Omental fat pad (tissue), 4 donors: Measurements from ENCODE around the gene VPS13C. TPM values are rescaled to one million over a fixed set of nuclear protein-coding genes. Genes with fewer than 3 reads are reported as not detected.

ENCODE experiments used
- ATAC-seq: fragments of 150-250 bp; one replicate; pipeline ENCODE4 v1.9.1; 2016; ENCODE audit warnings: mild to moderate bottlenecking, moderate library complexity; ENCODE audit not compliant: low FRiP score
- DNase-seq: peaks from one replicate; pipeline ENCODE4 v3.0.0-alpha.2; 2019; ENCODE audit warnings: low spot score
- total RNA-seq, 4 donors: library from RNA; depleted of rRNA; stranded (reverse); fragments of >200 nt; gene quantifications; one replicate each; pipeline ENCODE4 v1.1.0, GENCODE V29; 2016
- TF ChIP-seq, protein P1 (sequence below), 3 donors: fragments of 450-650 bp; IDR thresholded peaks; one replicate each; pipeline ENCODE4 v1.5.1; 2016 to 2017; ENCODE audit warnings: antibody characterized with exemption in 3 of 3, mild to moderate bottlenecking in 3 of 3, moderate library complexity in 2 of 3

VPS13C gene
- total RNA-seq, 4 donors from 2014 or later = 61.6 to 144 (median 75.8) TPM

DNA sequence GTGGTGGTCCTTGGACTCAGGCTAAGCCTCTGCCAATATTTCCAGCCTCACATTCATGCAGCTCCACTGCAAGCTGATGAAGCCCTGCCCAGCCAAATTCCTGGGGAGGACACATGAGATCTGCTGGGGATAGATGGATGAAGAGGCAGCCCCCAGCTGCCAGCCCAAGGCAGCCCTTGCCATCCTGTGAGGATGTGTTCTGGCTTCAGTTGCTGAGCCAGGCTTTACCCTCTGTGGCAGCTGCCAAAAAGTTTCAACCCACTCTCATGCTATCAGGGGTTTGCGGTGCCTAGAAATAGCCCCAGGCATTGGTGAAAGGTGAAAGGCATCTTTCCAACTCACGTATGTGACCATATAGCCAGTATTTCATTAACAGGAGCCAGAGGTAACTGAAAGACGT lies 44.2 kb upstream of the VPS13C start:
- DNase-seq (no peak), ATAC-seq (no peak)
- TF ChIP-seq, protein P1, sequence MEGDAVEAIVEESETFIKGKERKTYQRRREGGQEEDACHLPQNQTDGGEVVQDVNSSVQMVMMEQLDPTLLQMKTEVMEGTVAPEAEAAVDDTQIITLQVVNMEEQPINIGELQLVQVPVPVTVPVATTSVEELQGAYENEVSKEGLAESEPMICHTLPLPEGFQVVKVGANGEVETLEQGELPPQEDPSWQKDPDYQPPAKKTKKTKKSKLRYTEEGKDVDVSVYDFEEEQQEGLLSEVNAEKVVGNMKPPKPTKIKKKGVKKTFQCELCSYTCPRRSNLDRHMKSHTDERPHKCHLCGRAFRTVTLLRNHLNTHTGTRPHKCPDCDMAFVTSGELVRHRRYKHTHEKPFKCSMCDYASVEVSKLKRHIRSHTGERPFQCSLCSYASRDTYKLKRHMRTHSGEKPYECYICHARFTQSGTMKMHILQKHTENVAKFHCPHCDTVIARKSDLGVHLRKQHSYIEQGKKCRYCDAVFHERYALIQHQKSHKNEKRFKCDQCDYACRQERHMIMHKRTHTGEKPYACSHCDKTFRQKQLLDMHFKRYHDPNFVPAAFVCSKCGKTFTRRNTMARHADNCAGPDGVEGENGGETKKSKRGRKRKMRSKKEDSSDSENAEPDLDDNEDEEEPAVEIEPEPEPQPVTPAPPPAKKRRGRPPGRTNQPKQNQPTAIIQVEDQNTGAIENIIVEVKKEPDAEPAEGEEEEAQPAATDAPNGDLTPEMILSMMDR (IDR thresholded peaks at IDR 0.05) = no peak

DNA sequence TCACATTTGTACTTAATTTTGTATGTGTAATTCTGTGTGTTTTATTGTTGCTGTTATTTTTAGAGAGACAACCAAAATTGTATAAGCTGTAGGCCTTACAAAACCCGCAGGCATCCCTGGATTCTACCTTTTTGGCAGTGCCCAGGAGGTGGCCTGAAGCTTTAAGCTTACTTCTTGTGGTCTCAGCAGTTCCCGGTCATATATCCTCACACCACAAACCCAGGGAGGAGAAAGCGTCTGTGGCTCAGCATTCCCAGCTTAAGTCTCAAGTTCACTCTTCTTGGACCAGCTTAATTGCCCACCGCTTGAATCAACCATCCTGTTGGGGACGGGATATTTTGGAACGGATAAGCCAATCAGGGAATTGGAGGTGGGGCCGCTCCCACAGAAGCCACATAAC lies 43.2 kb upstream of the VPS13C start:
- ATAC-seq = no peak
- no peak for DNase-seq
- TF ChIP-seq, protein P1 (IDR thresholded peaks at IDR 0.05) = no peak

DNA sequence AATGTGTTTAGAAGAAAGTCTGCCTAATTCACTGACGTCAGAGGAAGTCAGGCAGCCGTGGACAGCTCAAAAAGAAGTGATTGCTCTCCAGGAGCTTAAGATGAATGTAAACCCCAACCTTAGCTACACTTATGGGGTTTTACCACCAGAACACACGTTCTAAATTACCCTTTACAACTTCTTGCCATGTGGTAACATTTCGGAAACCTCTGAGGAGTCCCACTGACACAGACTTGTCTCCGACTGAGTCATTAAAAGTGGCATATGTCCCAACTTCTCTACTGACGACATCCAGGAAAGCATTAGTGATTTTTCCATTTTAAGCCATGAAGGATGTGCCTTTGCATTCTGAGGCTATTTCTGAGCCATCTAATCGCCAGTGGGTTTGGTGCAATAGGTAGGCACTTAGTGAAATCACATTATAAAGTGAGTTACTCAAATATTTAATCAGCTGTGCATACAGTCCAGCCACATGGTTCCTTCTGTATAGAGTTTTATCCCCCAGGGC lies 38.9 kb upstream of the VPS13C start:
- ATAC-seq (peak; percentile 62), DNase-seq (no peak)
- TF ChIP-seq, protein P1 (IDR thresholded peaks at IDR 0.05) = no peak

- ATAC-seq (no peak), DNase-seq (no peak)
- TF ChIP-seq, protein P1 (IDR thresholded peaks at IDR 0.05) = no peak
Measured at GRCh38 chr15:62094388-62094787, 34.1 kb upstream of the VPS13C start.

DNA sequence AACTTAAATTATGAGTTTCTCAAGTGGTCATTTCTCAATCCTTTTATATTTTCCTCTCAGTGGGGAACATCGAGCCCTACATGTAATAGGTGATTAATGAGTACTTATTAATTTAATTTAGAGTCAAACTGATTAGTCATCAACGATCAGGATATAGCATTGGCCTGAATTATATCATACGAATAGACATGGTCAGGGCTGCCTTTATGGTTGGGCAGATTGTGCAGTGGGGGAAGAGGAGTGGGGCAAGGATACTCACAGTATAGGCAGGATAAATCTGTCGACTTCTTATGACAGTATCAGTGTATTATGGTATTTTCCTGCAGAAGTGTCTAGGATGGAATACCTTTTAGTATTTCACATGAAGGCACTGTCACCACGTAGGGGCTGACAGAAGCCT lies 33.6 kb upstream of the VPS13C start:
- no peak for ATAC-seq
- DNase-seq = no peak
- TF ChIP-seq, protein P1 (IDR thresholded peaks at IDR 0.05) = no peak

- TF ChIP-seq, protein P1 (IDR thresholded peaks at IDR 0.05) = no peak
- no peak for ATAC-seq
Measured at GRCh38 chr15:62090988-62091387, 30.7 kb upstream of the VPS13C start.

GRCh38 chr15:62089616-62090015 lies 29.4 kb upstream of the VPS13C start:
- ATAC-seq (no peak), DNase-seq (no peak)
- TF ChIP-seq, protein P1 (IDR thresholded peaks at IDR 0.05) = no peak

More at GRCh38 chr15:62090988-62091387, 30.7 kb upstream of the VPS13C start:
- no peak for DNase-seq
